HepG2 (cell line): ENCODE results near the gene P4HB. TPM values are rescaled to one million over a fixed set of nuclear protein-coding genes. Genes with fewer than 3 reads are reported as not detected.

Experiments
- ATF1 ChIP-seq: IDR thresholded peaks from 2 replicates; pipeline ENCODE4 v1.6.1; 2016; ENCODE audit warnings: mild to moderate bottlenecking, control low read depth
- E2F1 ChIP-seq: sonication (generic); formaldehyde crosslinking; IDR thresholded peaks from 2 replicates; pipeline ENCODE4 v1.5.0; 2020; ENCODE audit warnings: missing genetic modification reagents
- MXI1 ChIP-seq: IDR thresholded peaks from 3 replicates; pipeline ENCODE4 v1.6.1; 2012; ENCODE audit warnings: low read depth, low read length, inconsistent platforms, borderline replicate concordance
- NCOR1 ChIP-seq: fragments of 200-600 bp; sonication (generic); IDR thresholded peaks from 2 replicates; pipeline ENCODE4 v1.7.0; 2017; ENCODE audit warnings: antibody characterized with exemption, low read length, borderline replicate concordance
- SMARCC2 ChIP-seq: fragments of 450-650 bp; IDR thresholded peaks from 2 replicates; pipeline ENCODE4 v1.6.1; 2017; ENCODE audit warnings: antibody characterized with exemption, mild to moderate bottlenecking
- THYN1 ChIP-seq: sonication (generic); formaldehyde crosslinking; IDR thresholded peaks from 2 replicates; pipeline ENCODE4 v1.8.1; 2023; ENCODE audit warnings: low read depth, mild to moderate bottlenecking, moderate library complexity, missing genetic modification reagents, borderline replicate concordance
- WIZ ChIP-seq: sonication (generic); formaldehyde crosslinking; IDR thresholded peaks from 2 replicates; pipeline ENCODE4 v1.5.1; 2020; ENCODE audit warnings: mild to moderate bottlenecking, missing genetic modification reagents
- ZBTB14 ChIP-seq: sonication (generic); formaldehyde crosslinking; IDR thresholded peaks from 2 replicates; pipeline ENCODE4 v1.4.0; 2020; ENCODE audit warnings: missing genetic modification reagents
- ZNF281 ChIP-seq: sonication (generic); formaldehyde crosslinking; IDR thresholded peaks from 2 replicates; pipeline ENCODE4 v1.4.0; 2020; ENCODE audit warnings: missing genetic modification reagents, borderline replicate concordance
- ZNF407 ChIP-seq: sonication (generic); formaldehyde crosslinking; IDR thresholded peaks from one replicate; pipeline ENCODE4 v1.5.1; 2020; ENCODE audit warnings: mild to moderate bottlenecking, missing genetic modification reagents; ENCODE audit errors: not compliant biosample characterization
- ZNF451 ChIP-seq: sonication (generic); formaldehyde crosslinking; IDR thresholded peaks from 2 replicates; pipeline ENCODE4 v1.5.0; 2020; ENCODE audit warnings: mild to moderate bottlenecking, missing genetic modification reagents
- ZNF652 ChIP-seq: IDR thresholded peaks from 2 replicates; pipeline ENCODE4 v1.6.1; 2016; ENCODE audit warnings: low read depth, borderline replicate concordance
- ZSCAN12 ChIP-seq: sonication (generic); formaldehyde crosslinking; IDR thresholded peaks from 2 replicates; pipeline ENCODE4 v1.9.0; 2021; ENCODE audit warnings: mild to moderate bottlenecking, missing genetic modification reagents
- polyA plus RNA-seq, 8 experiments: library from polyadenylated mRNA; depleted of rRNA in 3 of 8; stranded (reverse) in 7 of 8; unstranded in 1 of 8; fragments of >200 nt; fragmentation: Illumina TruSeq in 4 of 8; extraction: Trizol in 4 of 8; gene quantifications; 2 replicates each; pipeline versions ENCODE4 v1.2.1 to v1.2.3, GENCODE V29; 2011 to 2016; ENCODE audit warnings: low read depth in 4 of 8, missing spikeins in 1 of 8, mixed read lengths in 1 of 8; ENCODE audit not compliant: insufficient read depth in 1 of 8
- total RNA-seq, 5 experiments: library from RNA; depleted of rRNA; stranded (reverse); fragments of >200 nt; fragmentation: Illumina TruSeq; extraction: Trizol; gene quantifications; 2 replicates each; pipeline ENCODE4 v1.2.3, GENCODE V29; 2016; ENCODE audit warnings: low read depth in 1 of 5

P4HB gene
- total and polyA plus RNA-seq, 2 of the 13 experiments (the other 11 are each of a cell fraction or from before 2014, with no cell fraction given), result 185 to 782 TPM

GRCh38 chr17:81863833-81864768 lies 3.8 kb upstream of the P4HB start (continued):
- TF ChIP-seq ZNF407 (CRISPR knock-in tag) (no peak), ZNF652 (CRISPR knock-in tag) (no peak), E2F1 (CRISPR knock-in tag) (no peak), MXI1 (no peak), ZBTB14 (CRISPR knock-in tag) (no peak), SMARCC2 (no peak), WIZ (no peak), ATF1 (CRISPR knock-in tag) (no peak), ZNF281 (CRISPR knock-in tag) (no peak), THYN1 (no peak), ZNF451 (0 out of 2 replicates have a peak, but pooled peaks have one; percentile 41), ZSCAN12 (CRISPR knock-in tag) (no peak), NCOR1 (no peak)
